HCT116 (cell line): ENCODE measurements around the gene CAVIN1.

ENCODE experiments used
- CEBPB ChIP-seq: IDR thresholded peaks from 2 replicates; pipeline ENCODE4 v1.6.1; 2012; ENCODE audit warnings: low read depth
- CTCF ChIP-seq, 3 experiments: fragments of 200-600 bp in 1 of 3; sonication (generic) in 1 of 3; IDR thresholded peaks in 2 of 3; conservative IDR thresholded peaks in 1 of 3; 2 replicates each; pipeline ENCODE4 v1.5.1; 2012 to 2017; ENCODE audit warnings: low read depth in 2 of 3, low read length in 2 of 3, antibody characterized with exemption in 1 of 3, borderline replicate concordance in 1 of 3, control low read depth in 1 of 3, mild to moderate bottlenecking in 1 of 3, mixed read lengths in 1 of 3, mixed run types in 1 of 3, moderate library complexity in 1 of 3; ENCODE audit not compliant: insufficient read depth in 1 of 3
- ELF1 ChIP-seq: IDR thresholded peaks from 2 replicates; pipeline ENCODE4 v1.6.1; 2012; ENCODE audit warnings: low read depth, borderline replicate concordance
- FOSL1 ChIP-seq: IDR thresholded peaks from 2 replicates; pipeline ENCODE4 v1.6.1; 2012; ENCODE audit warnings: low read depth
- MAX ChIP-seq: IDR thresholded peaks from 2 replicates; pipeline ENCODE4 v1.6.1; 2012
- POLR2A ChIP-seq: IDR thresholded peaks from 2 replicates; pipeline ENCODE4 v1.7.0; 2011; ENCODE audit warnings: borderline replicate concordance; ENCODE audit not compliant: insufficient read depth, insufficient read length; ENCODE audit errors: extremely low read depth
- SP1 ChIP-seq: IDR thresholded peaks from 2 replicates; pipeline ENCODE4 v1.6.1; 2012; ENCODE audit warnings: low read depth
- SRF ChIP-seq: IDR thresholded peaks from 2 replicates; pipeline ENCODE4 v1.6.1; 2012; ENCODE audit warnings: low read depth

GRCh38 chr17:42354956-42355843, 67.9 kb downstream of the CAVIN1 start:
- TF ChIP-seq POLR2A (no peak), FOSL1 (no peak), SRF (no peak), ELF1 (no peak), MAX (no peak), SP1 (no peak), CTCF (IDR thresholded peaks at IDR 0.05 in 2 of 3, conservative IDR thresholded peaks at IDR 0.05 in 1 of 3; ENCODE audit: borderline replicate concordance in 1 of 3, insufficient read depth in 1 of 3, low read depth in 2 of 3, low read length in 2 of 3) (no peak), CEBPB (no peak)
